Hypothalamus (tissue), 51 donors: Measurements from ENCODE around the gene DENND1C.

Source experiments
- DNase-seq, 51 donors: peaks; one replicate each; lab custom pipeline; 2025; lab: John Stamatoyannopoulos, UW

The DENND1C gene

DNA sequence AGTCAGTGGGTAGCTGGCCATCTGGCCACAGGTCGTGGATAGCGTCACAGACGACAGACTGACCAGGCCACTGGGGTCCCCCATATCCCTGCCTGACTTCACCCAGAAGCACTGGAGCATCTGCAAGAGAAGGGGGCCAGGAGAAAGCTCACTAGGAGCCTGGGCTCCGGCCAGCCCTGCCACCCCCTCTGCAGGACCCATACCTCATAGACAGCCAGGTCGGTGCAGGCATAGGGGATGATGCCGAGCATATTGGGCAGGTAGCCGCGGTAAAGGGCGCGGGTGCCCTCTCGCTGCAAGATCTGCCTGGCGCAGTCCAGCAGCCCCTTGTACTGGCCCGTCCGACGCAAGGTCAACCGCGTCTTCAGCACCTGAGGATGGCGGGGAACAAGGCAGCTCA is 54.5 kb downstream of the DENND1C start:
- DNase-seq = no peak

DNA sequence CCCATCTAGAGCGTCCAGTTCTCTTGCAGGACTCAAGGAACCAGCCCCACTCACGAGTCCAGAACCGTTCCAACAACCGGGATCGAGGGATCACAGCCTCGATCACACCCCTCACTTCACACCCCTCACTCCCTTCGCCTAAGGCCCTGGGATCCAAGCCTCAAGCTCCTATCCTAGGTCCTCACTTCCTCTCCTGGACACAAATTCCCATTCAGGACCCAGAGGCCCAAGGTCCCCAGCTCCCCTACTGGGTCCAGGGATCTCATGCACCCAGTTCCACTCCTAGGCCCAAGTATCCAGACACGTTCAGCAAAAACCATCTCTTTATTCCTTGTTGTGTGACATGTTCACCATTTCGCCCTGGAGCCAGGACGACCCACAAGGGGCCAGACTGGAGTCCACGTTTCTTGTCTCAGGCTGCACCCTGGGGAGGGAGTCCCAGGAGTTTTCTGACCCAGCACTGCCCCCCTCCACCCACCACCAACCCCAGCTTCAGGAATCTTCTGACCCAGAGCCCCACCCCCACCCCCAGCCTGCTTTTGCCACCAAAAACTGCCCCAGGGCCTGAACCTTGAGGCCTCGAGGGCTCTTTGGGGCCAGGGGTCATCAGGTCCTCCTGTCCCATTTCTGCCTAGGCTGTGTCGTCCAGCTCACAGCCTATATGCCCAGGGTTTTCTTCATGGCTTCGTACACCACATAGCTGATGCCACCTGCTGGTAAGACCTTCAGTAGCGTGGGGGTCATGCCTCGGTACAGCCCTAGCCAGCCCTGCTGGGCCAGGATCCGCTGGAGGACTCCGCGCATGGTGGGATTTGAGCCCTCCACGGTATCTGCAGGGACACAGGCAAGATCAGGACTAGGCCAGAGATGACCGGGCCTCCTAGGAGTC is 55.6 kb downstream of the DENND1C start:
- no peak for DNase-seq

DNA sequence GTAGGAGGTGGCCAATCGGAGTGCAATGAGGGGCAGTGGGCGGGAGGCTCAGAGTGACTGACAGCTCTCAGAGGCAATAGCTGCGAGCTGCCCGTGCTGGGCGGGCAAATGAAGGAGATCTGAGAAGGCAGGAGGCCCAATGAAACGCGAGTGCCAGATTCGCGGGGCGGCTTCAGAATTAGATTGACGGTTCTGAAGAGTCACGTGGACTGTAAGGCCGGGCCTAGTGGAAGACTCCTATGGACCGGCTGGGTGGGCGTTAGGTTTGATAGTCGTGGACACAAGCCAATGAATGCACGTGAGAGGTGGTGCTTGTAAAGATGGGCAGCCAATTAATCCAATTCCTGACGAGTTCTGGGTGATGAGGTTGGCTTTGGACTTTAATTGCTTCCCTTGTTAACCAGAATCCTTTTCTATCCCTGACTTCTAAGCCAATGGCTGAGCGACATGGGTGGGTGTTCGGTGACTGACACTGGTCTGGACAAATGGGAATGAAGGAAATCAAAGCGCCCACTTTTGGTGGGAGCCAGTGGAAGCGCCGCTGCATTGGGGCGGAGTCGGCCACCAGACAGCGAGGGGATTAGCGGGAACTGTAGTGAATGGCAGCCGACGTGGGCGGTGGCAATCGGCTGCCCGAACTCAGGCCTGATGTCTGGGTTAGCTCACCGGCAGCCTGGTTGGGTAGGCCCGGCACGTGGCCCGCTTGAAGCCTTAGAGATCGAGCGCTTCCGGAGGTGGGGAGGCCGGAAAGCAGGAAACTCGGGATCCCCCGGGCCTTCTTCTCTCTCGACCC is 56.5 kb downstream of the DENND1C start:
- peak; percentile 92 to 100 (median 99) for DNase-seq

DNA sequence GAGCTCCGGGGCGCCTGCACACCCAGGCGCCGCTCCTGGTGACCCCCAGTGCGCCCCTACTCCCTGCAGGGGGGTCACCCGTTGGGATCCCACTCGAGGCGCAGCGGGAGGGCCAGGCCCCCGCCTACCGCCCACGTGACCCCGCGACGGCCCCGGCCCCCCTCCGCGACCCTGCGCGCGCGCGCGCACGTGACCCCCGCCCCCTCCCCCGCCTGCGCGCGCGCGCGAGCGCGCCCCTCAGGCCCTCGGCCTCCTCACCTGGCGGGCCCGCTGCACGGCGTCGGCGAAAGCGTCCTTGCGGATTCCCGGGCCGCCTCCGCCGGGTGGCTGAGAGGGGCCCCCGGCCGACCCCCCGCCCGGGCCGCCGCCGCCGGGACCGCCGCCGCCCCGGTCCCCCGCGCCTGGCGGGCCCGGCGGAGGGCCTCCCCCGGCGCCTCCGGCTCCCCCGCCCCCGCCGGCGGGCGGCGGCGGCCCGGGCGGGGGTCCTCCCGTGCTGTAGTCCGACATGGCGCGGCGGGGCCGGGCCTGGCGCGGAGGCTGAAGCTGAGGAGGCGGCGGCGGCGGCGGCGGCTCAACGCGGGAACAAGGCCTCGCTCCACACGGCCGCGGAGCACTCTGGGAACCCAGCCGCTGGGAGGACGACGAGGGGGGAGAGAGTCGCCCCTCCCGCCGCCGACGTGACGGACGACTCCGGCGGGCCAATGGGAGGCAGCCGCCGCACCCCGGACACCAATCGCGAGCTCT is 57.2 kb downstream of the DENND1C start, which contains the start of gene KHSRP:
KHSRP (minus strand) TSS at position 617 of the 744 bp plus-strand sequence; CDS start at position 507, 110 bp downstream.
- DNase-seq = peak in 9 of 51 donors; percentile 12 to 38 (median 31)

DNA sequence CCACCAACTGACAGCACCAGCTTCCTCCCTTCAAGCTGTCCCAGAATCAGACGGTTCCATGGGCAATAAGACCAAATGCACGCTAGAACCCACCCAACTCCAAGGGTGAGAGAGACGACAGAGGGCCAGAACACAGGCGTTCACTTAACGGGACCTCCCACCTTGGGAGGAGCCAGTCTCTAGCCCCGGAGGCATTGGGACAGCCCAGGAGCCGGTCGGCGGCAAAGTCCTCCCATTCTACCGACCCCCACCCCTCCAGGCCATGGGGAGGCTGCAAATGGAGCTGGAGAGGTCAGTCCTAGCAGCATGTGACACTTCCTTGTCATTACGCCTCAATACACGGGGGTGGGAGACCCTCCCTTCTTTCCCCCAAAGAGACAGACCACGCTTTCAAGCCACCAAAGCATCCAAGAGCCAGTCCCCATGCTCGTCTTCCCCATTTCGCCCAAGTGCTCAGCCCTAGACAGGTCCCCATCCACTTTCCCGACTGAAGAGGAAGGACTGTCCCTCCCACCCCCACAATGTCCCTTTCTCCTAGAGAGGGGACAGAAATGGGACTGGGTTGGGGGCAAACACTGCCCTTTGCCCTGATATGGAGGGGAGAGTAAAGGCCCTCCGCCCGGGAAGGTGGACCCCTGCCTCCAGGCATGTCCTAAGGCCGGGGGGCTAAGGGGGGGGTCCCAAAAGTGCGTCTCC is 57.9 kb downstream of the DENND1C start:
- DNase-seq = peak in 6 of 51 donors; percentile 2 to 33 (median 9)

DNA sequence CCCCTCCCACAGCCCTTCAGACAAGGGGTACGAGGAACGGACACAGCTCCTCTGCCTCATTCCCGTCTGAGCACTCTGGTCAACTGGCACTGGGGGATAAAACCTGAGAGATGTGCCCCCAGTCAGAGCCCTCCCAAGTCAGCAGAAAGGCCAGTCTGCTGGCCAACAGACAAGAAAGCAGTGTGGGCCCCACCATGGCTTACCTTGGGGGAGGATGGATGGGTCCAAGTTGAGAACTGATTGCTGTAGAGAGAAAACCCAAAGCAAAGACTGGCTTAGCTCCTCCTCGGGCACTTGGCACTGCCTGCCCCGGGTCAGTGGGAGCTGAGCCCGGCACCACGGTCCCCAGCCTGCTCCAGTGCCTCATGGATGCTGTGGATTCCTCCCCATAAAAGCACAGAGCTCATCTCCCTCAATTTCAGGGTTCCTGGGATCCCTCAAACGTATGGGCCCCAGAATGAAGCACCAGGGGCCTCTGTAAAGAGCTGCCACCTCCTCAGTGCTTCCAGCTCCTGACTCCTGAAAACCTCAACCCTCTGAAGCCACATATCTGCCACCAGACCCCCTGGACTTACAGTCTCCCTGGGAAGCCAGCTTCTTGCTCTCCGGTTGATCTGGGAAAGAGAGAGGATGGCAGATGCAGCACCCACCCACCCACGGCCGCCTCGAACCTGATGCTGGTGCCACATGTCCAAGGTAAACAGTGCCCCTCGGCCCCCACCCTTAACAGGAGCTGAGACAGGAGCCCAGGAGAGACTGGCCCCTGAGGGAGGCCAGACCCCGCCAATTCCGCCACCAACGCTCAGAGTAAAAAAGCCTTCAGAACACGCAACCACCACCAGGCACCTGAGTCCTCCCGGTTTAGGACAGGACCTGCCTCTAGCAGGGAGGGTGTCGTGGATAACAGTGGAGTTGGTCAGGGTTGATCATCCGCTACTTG is 60.2 kb downstream of the DENND1C start:
- DNase-seq = no peak

DNA sequence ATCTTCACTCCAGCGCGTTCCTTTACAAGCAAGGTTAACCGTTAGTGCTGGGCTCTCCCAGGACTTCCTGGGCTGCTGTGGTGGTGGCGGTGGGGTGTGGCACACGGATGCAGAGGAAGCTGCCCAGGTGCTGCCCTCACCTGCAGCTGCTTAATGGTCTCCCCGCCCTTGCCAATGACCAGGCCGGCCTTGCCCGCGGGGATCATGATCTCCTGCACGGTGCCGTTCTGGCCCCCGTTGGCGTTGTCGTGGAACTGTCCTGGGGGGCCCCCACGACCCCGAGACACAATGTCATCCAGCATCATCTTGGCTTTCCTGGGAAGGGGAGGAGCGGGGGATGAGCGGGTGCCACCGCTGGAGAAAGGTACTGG is 63.0 kb downstream of the DENND1C start:
- no peak for DNase-seq

DNA sequence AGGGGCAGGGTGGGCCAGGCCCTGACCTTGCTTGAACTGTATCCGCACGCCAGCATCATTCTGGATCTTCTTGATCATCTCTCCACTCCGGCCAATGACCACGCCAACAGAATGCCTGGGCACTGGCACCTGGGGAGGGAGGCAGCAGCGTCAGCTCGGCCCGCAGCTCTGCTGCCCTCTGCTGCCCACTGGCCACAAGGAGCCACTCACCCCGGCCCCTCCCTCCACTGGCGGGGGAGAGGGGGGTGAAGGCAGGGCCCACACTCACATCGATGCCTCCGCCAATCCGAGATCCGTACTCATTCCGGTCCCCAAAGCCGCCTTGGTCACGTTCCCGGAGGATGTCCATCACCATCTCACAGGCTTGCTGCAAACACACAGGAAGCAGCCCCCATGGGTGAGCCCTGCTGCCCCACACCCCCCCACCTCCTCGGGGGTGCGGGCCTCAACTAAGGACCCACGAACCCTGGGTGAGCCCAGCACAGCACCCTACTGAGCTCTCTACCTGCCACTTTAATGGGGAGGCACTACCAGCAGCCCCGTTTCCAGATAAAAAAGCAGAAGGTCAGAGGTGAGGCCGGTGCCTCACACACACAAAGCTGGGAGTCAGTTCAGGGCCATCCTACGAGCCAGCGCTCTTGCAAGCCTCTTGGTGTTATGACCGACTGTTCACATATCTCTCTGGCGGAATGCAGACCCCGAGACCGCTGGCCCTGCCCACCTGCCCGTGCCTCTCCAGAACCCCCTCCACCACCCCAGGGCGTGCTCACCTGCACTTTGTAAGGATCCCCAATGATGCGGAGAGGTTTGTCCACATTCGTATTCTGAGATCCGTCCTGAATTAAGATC is 63.6 kb downstream of the DENND1C start:
- DNase-seq = peak in 38 of 51 donors; percentile 3 to 77 (median 33)
